Mucosa of rectum (tissue), 2 donors: Measurements from ENCODE around the gene ERFL.

Experiments used
- H3K27ac ChIP-seq, 2 donors: one replicate each; pipeline ENCODE4 v1.7.0; 2013; ENCODE audit warnings: inconsistent platforms in 2 of 2, low read depth in 2 of 2, low read length in 2 of 2
- H3K27me3 ChIP-seq, 2 donors: one replicate each; pipeline ENCODE4 v1.7.0; 2013; ENCODE audit warnings: low read length in 2 of 2; ENCODE audit not compliant: control insufficient read depth in 2 of 2, insufficient read depth in 2 of 2
- H3K36me3 ChIP-seq, 2 donors: one replicate each; pipeline ENCODE4 v1.7.0; 2013; ENCODE audit warnings: low read length in 2 of 2; ENCODE audit not compliant: control insufficient read depth in 2 of 2, insufficient read depth in 2 of 2
- H3K4me1 ChIP-seq, 2 donors: one replicate each; pipeline ENCODE4 v1.7.0; 2013; ENCODE audit warnings: low read length in 2 of 2, mild to moderate bottlenecking in 1 of 2; ENCODE audit not compliant: control insufficient read depth in 2 of 2, insufficient read depth in 2 of 2
- H3K4me3 ChIP-seq, 2 donors: one replicate each; pipeline ENCODE4 v1.7.0; 2013; ENCODE audit warnings: low read length in 2 of 2
- H3K9ac ChIP-seq, 2 donors: one replicate each; pipeline ENCODE4 v1.7.0; 2013; ENCODE audit warnings: low read length in 2 of 2, low read depth in 1 of 2, mild to moderate bottlenecking in 1 of 2
- H3K9me3 ChIP-seq, 2 donors: one replicate each; pipeline ENCODE4 v1.7.0; 2013; ENCODE audit warnings: low read length in 2 of 2; ENCODE audit not compliant: control insufficient read depth in 2 of 2
- donor health status: healthy.
- donor health status: Normal muscosa, but diverticular disease.

The ERFL gene

DNA sequence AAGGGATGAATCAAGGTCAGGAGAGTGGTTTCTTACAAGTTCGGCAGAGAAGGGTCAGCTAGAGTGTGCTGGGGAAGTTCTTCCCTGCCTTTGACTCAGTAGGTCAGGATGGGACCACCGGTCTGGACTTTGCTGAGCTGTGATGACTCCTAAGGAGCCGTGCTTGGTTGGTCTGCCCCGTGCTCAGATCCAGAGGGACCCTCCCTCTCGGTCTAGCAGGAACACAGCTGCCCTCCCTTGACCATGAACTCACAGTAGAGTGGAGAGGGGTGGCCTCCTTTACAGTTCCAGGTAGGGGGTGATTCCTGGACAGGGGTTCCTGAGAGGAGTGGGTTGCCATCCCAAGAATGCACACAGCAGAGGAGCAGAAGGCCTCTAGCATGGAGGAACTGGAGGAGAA is 63.9 kb downstream of the ERFL start:
- Histone ChIP-seq H3K36me3 (peaks cover 47 to 56% of the 10 kb centered on the region in 2 donors), H3K9ac (no peak overlapping the region), H3K9me3 (no peaks in the 10 kb centered on the region), H3K27ac (no peak overlapping the region), H3K4me3 (no peak overlapping the region), H3K4me1 (peaks cover 43 to 49% of the 10 kb centered on the region in 2 donors), H3K27me3 (no peaks in the 10 kb centered on the region)

GRCh38 chr19:41863209-41863931 is 64.9 kb downstream of the ERFL start:
- Histone ChIP-seq H3K9ac (no peak overlapping the region), H3K9me3 (no peaks in the 10 kb centered on the region), H3K27me3 (no peaks in the 10 kb centered on the region), H3K36me3 (peaks cover 41 to 46% of the 10 kb centered on the region in 2 donors), H3K4me3 (no peak overlapping the region), H3K4me1 (peaks cover 45 to 46% of the 10 kb centered on the region in 2 donors), H3K27ac (no peak overlapping the region)

DNA sequence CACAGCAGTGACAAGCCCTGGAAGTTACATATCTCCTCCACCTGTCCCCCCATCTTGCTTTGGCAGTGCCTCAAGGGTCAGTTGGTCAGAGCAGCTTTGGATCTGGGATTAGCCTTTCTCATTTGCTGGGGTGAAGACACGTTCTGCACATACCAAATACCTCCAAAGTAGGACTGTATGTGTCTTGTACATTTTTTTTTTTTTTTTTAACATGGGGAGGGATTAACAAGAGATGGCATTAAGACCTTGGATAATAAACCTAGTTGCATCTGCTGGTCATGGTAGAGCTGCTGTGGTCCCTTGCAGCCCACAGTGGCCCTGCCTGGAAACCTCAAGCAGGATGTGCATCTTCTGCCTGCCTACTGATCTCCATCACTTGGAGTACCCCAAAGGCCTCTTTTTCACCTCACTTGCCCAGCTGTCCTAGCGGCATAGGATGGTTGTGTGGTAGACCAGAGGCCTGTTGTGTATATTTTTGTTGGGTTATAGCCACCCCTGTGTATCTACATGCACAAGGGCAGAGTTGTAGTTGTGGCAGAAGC is 65.7 kb downstream of the ERFL start:
- no peak overlapping the region for H3K9ac ChIP-seq
- H3K36me3 ChIP-seq, result peaks cover 41 to 42% of the 10 kb centered on the region in 2 donors
- H3K9me3 ChIP-seq, result no peaks in the 10 kb centered on the region
- no peak overlapping the region for H3K4me3 ChIP-seq
- H3K27ac ChIP-seq, result no peak overlapping the region
- H3K4me1 ChIP-seq, result peaks cover 36 to 39% of the 10 kb centered on the region in 2 donors
- no peaks in the 10 kb centered on the region for H3K27me3 ChIP-seq

DNA sequence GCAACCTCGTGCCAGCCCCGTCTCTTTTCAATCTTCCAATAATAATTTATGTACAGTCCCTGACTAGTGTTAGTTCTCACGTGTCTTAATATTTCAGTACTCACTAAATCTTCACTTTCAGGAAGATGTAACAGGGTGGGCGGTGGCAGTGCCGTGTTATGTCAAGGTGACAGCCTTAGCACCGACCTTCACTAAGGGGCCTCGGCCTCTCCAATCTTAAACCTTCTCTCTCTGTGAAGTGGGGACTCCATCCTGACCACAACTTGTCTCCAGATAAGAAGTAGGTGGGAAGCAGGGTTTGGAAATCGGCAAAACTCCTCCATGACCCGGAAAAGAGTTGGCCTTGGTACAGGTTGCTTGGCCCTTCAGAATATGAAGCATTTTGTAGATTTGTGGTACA is 66.4 kb downstream of the ERFL start:
- Histone ChIP-seq H3K9ac (no peak overlapping the region), H3K4me3 (no peak overlapping the region), H3K4me1 (peaks cover 36 to 39% of the 10 kb centered on the region in 2 donors), H3K27me3 (no peaks in the 10 kb centered on the region), H3K36me3 (peaks cover 41 to 42% of the 10 kb centered on the region in 2 donors), H3K9me3 (no peaks in the 10 kb centered on the region), H3K27ac (no peak overlapping the region)

- peaks cover 39 to 40% of the 10 kb centered on the region in 2 donors for H3K36me3 ChIP-seq
- H3K27ac ChIP-seq, result peak overlapping the region; percentile 98 to 99
- no peaks in the 10 kb centered on the region for H3K27me3 ChIP-seq
- H3K4me3 ChIP-seq, result peak overlapping the region; percentile 89 to 97
- peak overlapping the region; percentile 90 to 95 for H3K9ac ChIP-seq
- no peaks in the 10 kb centered on the region for H3K9me3 ChIP-seq
- peaks cover 34 to 37% of the 10 kb centered on the region in 2 donors for H3K4me1 ChIP-seq
Observed at GRCh38 chr19:41861116-41861768, 67.0 kb downstream of the ERFL start.

DNA sequence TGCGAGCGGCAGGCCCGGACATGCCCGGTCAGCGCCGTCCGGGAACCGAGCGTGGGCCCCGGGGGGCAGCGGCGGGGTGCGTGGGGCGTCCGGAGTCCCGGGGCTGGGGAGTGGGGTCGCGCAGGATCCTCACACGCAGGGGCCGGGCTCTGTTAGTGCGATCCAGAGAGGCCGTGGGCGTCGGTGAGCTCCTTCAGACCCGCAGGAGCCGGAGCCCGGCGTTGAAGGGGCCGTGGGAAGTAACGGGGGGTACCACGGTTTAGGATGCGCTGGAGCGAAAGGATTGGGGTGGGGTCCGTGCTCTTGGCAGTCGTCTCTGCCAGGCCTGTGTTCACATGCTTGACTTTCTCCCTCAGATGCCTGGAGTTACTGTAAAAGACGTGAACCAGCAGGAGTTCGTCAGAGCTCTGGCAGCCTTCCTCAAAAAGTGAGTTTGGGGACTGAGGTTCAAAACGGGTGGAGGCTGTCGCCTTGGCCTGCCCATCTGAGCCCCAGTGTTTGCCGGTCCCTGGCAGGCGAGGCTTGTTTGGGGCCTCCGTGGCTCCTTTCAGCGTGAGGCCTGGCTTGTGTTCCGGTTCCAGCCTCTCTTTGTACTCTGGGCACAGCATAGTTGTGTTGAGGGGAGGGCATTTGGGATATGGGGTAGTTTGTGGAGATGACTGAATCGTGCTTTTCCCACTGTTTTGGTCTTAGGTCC is 67.7 kb downstream of the ERFL start:
- Histone ChIP-seq H3K27ac (peak overlapping the region; percentile 98 to 99), H3K36me3 (peaks cover 38% of the 10 kb centered on the region in 2 donors), H3K4me1 (peaks cover 32 to 36% of the 10 kb centered on the region in 2 donors), H3K9ac (peak overlapping the region; percentile 90 to 95), H3K4me3 (peak overlapping the region; percentile 89 to 97), H3K27me3 (no peaks in the 10 kb centered on the region), H3K9me3 (no peaks in the 10 kb centered on the region)

GRCh38 chr19:41859618-41860418 is 68.4 kb downstream of the ERFL start, which contains the start of gene RPS19:
TSS of gene RPS19 (plus strand) at chr19:41860255. CDS start at chr19:41860775, 520 bp downstream.
- Histone ChIP-seq H3K27me3 (no peaks in the 10 kb centered on the region), H3K36me3 (peaks cover 32 to 34% of the 10 kb centered on the region in 2 donors), H3K4me1 (peaks cover 30 to 36% of the 10 kb centered on the region in 2 donors), H3K4me3 (peak within 1 kb of the TSS; percentile 89 to 97), H3K27ac (peak within 1 kb of the TSS; percentile 98 to 99), H3K9ac (peak within 1 kb of the TSS; percentile 90 to 95), H3K9me3 (no peaks in the 10 kb centered on the region)

GRCh38 chr19:41859213-41859617 is 69.0 kb downstream of the ERFL start:
- Histone ChIP-seq H3K27me3 (no peaks in the 10 kb centered on the region), H3K4me3 (peak overlapping the region; percentile 89 to 97), H3K9ac (peak overlapping the region; percentile 49 to 53)

More at GRCh38 chr19:41859213-41859617, 69.0 kb downstream of the ERFL start:
- H3K9me3 ChIP-seq, result no peaks in the 10 kb centered on the region
- peaks cover 26 to 28% of the 10 kb centered on the region in 2 donors for H3K36me3 ChIP-seq
- H3K4me1 ChIP-seq, result peaks cover 28 to 31% of the 10 kb centered on the region in 2 donors
- H3K27ac ChIP-seq, result peak overlapping the region; percentile 98 to 99
